Glomerular visceral epithelial cell (primary cell): ENCODE results near the gene PGS1.

Experiments used
- DNase-seq: peaks from one replicate; pipeline ENCODE4 v3.0.0-alpha.2; 2016; ENCODE audit errors: extremely low spot score

Gene PGS1

GRCh38 chr17:78473951-78474613 lies 95.6 kb downstream of the PGS1 start:
- no peak for DNase-seq
